GM18520 (cell line): ENCODE data around the gene RTP5.
"Not testable (repeated sequence)": the region's sequence is repeated elsewhere in the genome, so short reads cannot be mapped to it uniquely, and the experiment has no call there.

Source experiments
- ATAC-seq: cut with Tn5 transposase; IDR thresholded peaks from one replicate; pipeline ENCODE4 v1.9.1; 2021; ENCODE audit not compliant: unreplicated experiment

RTP5 gene

DNA sequence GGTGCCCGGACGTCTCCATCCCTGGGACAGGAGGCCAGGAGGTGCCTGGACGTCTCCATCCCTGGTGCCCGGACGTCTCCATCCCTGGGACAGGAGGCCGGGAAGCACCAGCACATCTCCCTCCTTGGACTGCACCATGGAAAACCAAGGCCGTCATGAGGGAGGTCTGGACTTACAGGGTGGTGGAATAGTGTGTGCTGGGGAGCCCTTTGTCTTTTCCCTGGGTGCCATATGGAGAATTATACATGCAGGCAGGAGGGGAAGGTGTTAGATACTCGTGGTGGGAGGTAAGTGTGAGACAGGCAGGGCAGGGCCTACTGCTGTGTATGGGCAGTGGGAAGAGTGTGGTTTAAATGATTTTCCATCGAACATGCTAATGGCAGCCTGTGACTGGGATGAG is 52.9 kb downstream of the RTP5 start:
- no peak for ATAC-seq

GRCh38 chr2:241922816-241923601 is 53.5 kb downstream of the RTP5 start:
- not testable (repeated sequence) for ATAC-seq
